HepG2 (cell line): Measurements from ENCODE around the gene BIK. TPM values are rescaled to one million over a fixed set of nuclear protein-coding genes. Genes with fewer than 3 reads are reported as not detected.

Experiments
- HDAC2 ChIP-seq: sonication (generic); formaldehyde crosslinking; IDR thresholded peaks from 2 replicates; pipeline ENCODE4 v1.4.0; 2020; ENCODE audit warnings: missing genetic modification reagents
- JDP2 ChIP-seq: sonication (generic); formaldehyde crosslinking; IDR thresholded peaks from 2 replicates; pipeline ENCODE4 v1.8.1; 2022; ENCODE audit warnings: missing genetic modification reagents, borderline replicate concordance
- KLF12 ChIP-seq: sonication (generic); formaldehyde crosslinking; IDR thresholded peaks from 2 replicates; pipeline ENCODE4 v1.4.0; 2020; ENCODE audit warnings: missing genetic modification reagents, borderline replicate concordance
- MXI1 ChIP-seq: IDR thresholded peaks from 3 replicates; pipeline ENCODE4 v1.6.1; 2012; ENCODE audit warnings: low read depth, low read length, inconsistent platforms, borderline replicate concordance
- NFE2L2 ChIP-seq: fragments of 150-350 bp; IDR thresholded peaks from 2 replicates; pipeline ENCODE4 v1.6.1; 2014; ENCODE audit warnings: low read length
- NR2F1 ChIP-seq, 2 experiments: fragments of 450-650 bp in 1 of 2; formaldehyde crosslinking in 1 of 2; IDR thresholded peaks; 2 replicates each; pipeline versions ENCODE4 v1.5.0 to v1.6.1; 2016 to 2020; ENCODE audit warnings: mild to moderate bottlenecking in 1 of 2, missing compliant biosample characterization in 1 of 2, missing genetic modification reagents in 1 of 2, moderate library complexity in 1 of 2
- RFX1 ChIP-seq: fragments of 450-650 bp; IDR thresholded peaks from 2 replicates; pipeline ENCODE4 v1.6.1; 2017
- RXRB ChIP-seq: IDR thresholded peaks from 2 replicates; pipeline ENCODE4 v1.6.1; 2016; ENCODE audit warnings: borderline replicate concordance, missing genetic modification reagents, missing compliant biosample characterization
- SALL1 ChIP-seq: sonication (generic); formaldehyde crosslinking; IDR thresholded peaks from 2 replicates; pipeline ENCODE4 v1.8.0; 2022; ENCODE audit warnings: mild to moderate bottlenecking, missing genetic modification reagents
- SMAD9 ChIP-seq: sonication (generic); formaldehyde crosslinking; IDR thresholded peaks from 2 replicates; pipeline ENCODE4 v1.5.1; 2020; ENCODE audit warnings: mild to moderate bottlenecking, missing genetic modification reagents
- SRF ChIP-seq: IDR thresholded peaks from 2 replicates; pipeline ENCODE4 v1.6.1; 2011; ENCODE audit warnings: mild to moderate bottlenecking, low read depth, low read length, moderate library complexity
- TEAD3 ChIP-seq: optimal IDR thresholded peaks from 2 replicates; pipeline ENCODE3; 2016; ENCODE audit warnings: borderline replicate concordance
- ZNF432 ChIP-seq: sonication (generic); formaldehyde crosslinking; IDR thresholded peaks from 2 replicates; pipeline ENCODE4 v1.5.0; 2020; ENCODE audit warnings: missing genetic modification reagents, mild to moderate bottlenecking, borderline replicate concordance
- ZNF446 ChIP-seq: sonication (generic); formaldehyde crosslinking; IDR thresholded peaks from 2 replicates; pipeline ENCODE4 v1.5.0; 2020; ENCODE audit warnings: mild to moderate bottlenecking, missing genetic modification reagents
- ZNF547 ChIP-seq: sonication (generic); formaldehyde crosslinking; IDR thresholded peaks from 2 replicates; pipeline ENCODE4 v1.5.1; 2020; ENCODE audit warnings: mild to moderate bottlenecking, missing genetic modification reagents
- ZNF792 ChIP-seq: IDR thresholded peaks from 2 replicates; pipeline ENCODE4 v1.6.1; 2016
- ZNF816 ChIP-seq: sonication (generic); formaldehyde crosslinking; IDR thresholded peaks from 2 replicates; pipeline ENCODE4 v1.8.0; 2022; ENCODE audit warnings: missing genetic modification reagents, mild to moderate bottlenecking, borderline replicate concordance
- ZNF850 ChIP-seq: sonication (generic); formaldehyde crosslinking; conservative IDR thresholded peaks from 2 replicates; pipeline ENCODE4 v1.9.0; 2021; ENCODE audit warnings: mild to moderate bottlenecking, missing genetic modification reagents
- polyA plus RNA-seq, 8 experiments: library from polyadenylated mRNA; depleted of rRNA in 3 of 8; stranded (reverse) in 7 of 8; unstranded in 1 of 8; fragments of >200 nt; fragmentation: Illumina TruSeq in 4 of 8; extraction: Trizol in 4 of 8; gene quantifications; 2 replicates each; pipeline versions ENCODE4 v1.2.1 to v1.2.3, GENCODE V29; 2011 to 2016; ENCODE audit warnings: low read depth in 4 of 8, missing spikeins in 1 of 8, mixed read lengths in 1 of 8; ENCODE audit not compliant: insufficient read depth in 1 of 8
- total RNA-seq, 5 experiments: library from RNA; depleted of rRNA; stranded (reverse); fragments of >200 nt; fragmentation: Illumina TruSeq; extraction: Trizol; gene quantifications; 2 replicates each; pipeline ENCODE4 v1.2.3, GENCODE V29; 2016; ENCODE audit warnings: low read depth in 1 of 5
- TF ChIP-seq, protein P1 (sequence below): sonication (generic); formaldehyde crosslinking; IDR thresholded peaks from 2 replicates; pipeline ENCODE4 v1.5.0; 2020; ENCODE audit warnings: missing genetic modification reagents, mild to moderate bottlenecking, borderline replicate concordance
- TF ChIP-seq, protein P2 (sequence below): sonication (generic); formaldehyde crosslinking; IDR thresholded peaks from 2 replicates; pipeline ENCODE4 v1.4.0; 2020; ENCODE audit warnings: missing genetic modification reagents
- TF ChIP-seq, protein P3 (sequence below), 2 experiments: sonication (generic) in 1 of 2; formaldehyde crosslinking in 1 of 2; IDR thresholded peaks; 2 replicates each; pipeline versions ENCODE4 v1.6.1 to v1.9.0; 2014 to 2022; ENCODE audit warnings: antibody characterized with exemption in 1 of 2, borderline replicate concordance in 1 of 2, inconsistent platforms in 1 of 2, low read depth in 1 of 2, missing genetic modification reagents in 1 of 2
- TF ChIP-seq, protein P4 (sequence below): IDR thresholded peaks from 2 replicates; pipeline ENCODE4 v1.6.1; 2016; ENCODE audit warnings: missing compliant biosample characterization, missing genetic modification reagents, borderline replicate concordance

BIK gene
- total and polyA plus RNA-seq, 2 of the 13 experiments (the other 11 are each of a cell fraction or from before 2014, with no cell fraction given), result 0.54 to 0.80 TPM

DNA sequence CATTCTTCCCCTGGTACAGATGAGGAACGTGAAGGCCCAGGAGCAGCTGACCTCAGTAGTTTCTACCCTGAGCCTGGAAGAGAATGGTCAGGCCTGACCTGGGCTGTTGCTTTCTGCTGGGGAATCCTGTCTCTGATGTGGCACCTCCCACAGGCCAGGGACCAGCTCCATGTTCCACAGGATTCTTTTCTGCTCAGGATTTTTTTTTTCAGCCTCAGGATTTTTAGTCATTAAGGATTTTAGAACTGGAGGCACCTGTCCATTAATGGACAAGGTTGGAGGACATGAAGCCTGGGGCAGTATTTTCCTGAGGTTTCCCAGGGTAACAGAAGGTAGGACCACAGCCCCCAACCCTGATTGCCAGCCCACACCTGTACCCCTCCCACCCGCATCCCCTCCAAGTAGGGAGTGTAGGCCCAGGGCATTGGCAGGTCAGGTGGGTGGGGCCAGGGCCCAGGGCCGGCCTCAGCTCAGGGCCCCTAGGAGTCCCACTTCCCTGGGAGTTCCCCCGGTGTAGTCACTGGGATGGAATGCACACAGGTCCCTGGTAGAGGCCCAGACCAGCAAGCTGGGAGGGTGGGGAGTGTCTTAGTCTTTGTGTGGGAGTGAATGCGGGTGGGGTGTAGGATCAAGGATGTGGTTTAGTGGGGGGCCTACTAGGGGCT, 16.1 kb downstream of the BIK start (continued):
- TF ChIP-seq ZNF446 (CRISPR knock-in tag) (no peak), HDAC2 (CRISPR knock-in tag) (no peak), ZNF547 (no peak), RXRB (CRISPR knock-in tag) (0 out of 2 replicates have a peak, but pooled peaks have one; percentile 22), SALL1 (0 out of 2 replicates have a peak, but pooled peaks have one; percentile 21), ZNF432 (CRISPR knock-in tag) (no peak), SRF (no peak), RFX1 (no peak), ZNF792 (CRISPR knock-in tag) (no peak), NFE2L2 (no peak), SMAD9 (CRISPR knock-in tag) (no peak), NR2F1 (CRISPR knock-in tag; IDR thresholded peaks at IDR 0.05) (no peak), JDP2 (no peak), MXI1 (no peak), ZNF816 (no peak), ZNF850 (CRISPR knock-in tag) (no peak), TEAD3 (peak; percentile 91), KLF12 (no peak)
- TF ChIP-seq, protein P1, sequence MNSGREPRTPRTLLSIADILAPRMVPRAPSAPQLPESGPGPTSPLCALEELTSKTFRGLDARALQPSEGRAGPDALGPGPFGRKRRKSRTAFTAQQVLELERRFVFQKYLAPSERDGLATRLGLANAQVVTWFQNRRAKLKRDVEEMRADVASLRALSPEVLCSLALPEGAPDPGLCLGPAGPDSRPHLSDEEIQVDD (CRISPR knock-in tag), result no peak
- TF ChIP-seq, protein P2, sequence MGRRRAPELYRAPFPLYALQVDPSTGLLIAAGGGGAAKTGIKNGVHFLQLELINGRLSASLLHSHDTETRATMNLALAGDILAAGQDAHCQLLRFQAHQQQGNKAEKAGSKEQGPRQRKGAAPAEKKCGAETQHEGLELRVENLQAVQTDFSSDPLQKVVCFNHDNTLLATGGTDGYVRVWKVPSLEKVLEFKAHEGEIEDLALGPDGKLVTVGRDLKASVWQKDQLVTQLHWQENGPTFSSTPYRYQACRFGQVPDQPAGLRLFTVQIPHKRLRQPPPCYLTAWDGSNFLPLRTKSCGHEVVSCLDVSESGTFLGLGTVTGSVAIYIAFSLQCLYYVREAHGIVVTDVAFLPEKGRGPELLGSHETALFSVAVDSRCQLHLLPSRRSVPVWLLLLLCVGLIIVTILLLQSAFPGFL (CRISPR knock-in tag), result no peak
- TF ChIP-seq, protein P3, sequence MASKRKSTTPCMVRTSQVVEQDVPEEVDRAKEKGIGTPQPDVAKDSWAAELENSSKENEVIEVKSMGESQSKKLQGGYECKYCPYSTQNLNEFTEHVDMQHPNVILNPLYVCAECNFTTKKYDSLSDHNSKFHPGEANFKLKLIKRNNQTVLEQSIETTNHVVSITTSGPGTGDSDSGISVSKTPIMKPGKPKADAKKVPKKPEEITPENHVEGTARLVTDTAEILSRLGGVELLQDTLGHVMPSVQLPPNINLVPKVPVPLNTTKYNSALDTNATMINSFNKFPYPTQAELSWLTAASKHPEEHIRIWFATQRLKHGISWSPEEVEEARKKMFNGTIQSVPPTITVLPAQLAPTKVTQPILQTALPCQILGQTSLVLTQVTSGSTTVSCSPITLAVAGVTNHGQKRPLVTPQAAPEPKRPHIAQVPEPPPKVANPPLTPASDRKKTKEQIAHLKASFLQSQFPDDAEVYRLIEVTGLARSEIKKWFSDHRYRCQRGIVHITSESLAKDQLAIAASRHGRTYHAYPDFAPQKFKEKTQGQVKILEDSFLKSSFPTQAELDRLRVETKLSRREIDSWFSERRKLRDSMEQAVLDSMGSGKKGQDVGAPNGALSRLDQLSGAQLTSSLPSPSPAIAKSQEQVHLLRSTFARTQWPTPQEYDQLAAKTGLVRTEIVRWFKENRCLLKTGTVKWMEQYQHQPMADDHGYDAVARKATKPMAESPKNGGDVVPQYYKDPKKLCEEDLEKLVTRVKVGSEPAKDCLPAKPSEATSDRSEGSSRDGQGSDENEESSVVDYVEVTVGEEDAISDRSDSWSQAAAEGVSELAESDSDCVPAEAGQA (IDR thresholded peaks at IDR 0.05; ENCODE audit: low read depth), result no peak
- TF ChIP-seq, protein P3 (CRISPR knock-in tag; IDR thresholded peaks at IDR 0.05; ENCODE audit: borderline replicate concordance), result no peak
- TF ChIP-seq, protein P4, sequence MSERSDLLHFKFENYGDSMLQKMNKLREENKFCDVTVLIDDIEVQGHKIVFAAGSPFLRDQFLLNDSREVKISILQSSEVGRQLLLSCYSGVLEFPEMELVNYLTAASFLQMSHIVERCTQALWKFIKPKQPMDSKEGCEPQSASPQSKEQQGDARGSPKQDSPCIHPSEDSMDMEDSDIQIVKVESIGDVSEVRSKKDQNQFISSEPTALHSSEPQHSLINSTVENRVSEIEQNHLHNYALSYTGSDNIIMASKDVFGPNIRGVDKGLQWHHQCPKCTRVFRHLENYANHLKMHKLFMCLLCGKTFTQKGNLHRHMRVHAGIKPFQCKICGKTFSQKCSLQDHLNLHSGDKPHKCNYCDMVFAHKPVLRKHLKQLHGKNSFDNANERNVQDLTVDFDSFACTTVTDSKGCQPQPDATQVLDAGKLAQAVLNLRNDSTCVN, result no peak
